Measurements from ENCODE around the gene ADCK1.

- TF ChIP-seq CTCF (conservative IDR thresholded peaks at IDR 0.05; ENCODE audit: low read length): no peak
- TF ChIP-seq EZH2phosphoT487 (IDR thresholded peaks at IDR 0.05; ENCODE audit: borderline replicate concordance, low read depth, low read length): no peak
Observed at GRCh38 chr14:77864085-77864484, 64.2 kb downstream of the ADCK1 start.
